ENCODE data around the gene CCNDBP1. TPM values are rescaled to one million over a fixed set of nuclear protein-coding genes. Genes with fewer than 3 reads are reported as not detected.

CCNDBP1 gene
- polyA plus RNA-seq, 2 of the 4 experiments (the other 2 are of a cell fraction): 24.3 to 44.8 TPM

DNA sequence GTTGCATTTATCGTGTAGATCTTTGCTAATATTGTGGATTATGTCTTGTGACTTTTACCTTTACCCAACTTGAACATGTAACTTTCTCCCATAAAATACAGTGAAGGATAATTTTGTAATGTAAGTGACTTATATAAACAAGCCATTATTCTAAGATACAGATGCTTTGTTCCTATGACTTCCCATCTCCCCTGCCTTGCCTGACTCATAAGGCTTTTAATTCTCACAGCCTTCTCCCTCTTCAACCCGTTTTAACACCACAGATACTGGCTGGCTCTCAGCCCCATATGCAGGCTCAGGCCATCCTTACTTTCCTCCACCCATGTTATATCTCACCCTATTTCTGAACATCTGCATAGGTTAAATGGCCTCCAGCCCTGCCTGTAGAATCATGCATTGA, 4.1 kb downstream of the CCNDBP1 start:
- Histone ChIP-seq H3K4me3 (no peak overlapping the region), H3K4me2 (no peak overlapping the region), H3K27ac (no peak overlapping the region), H3K4me1 (peaks cover 6% of the 10 kb centered on the region; the same call in 2 of the 3 replicates), H3K9me3 (no peaks in the 10 kb centered on the region)
- no peak for FAIRE-seq
- WGBS (ENCODE audit: missing lambda C conversion rate): 78% methylated on average over 2 of the region's 2 CpGs
- ChIA-PET POLR2A (no interaction called here), CTCF (interaction anchor here (1.2 to 1.7 kb wide), 3 partner anchors 16 to 97 kb away, joined by 5 to 19 read pairs (median 10); no protein-coding TSS in a partner anchor)
- TF ChIP-seq RNF2 (IDR thresholded peaks at IDR 0.05; ENCODE audit: borderline replicate concordance, low read depth): no peak
- TF ChIP-seq, protein P1, sequence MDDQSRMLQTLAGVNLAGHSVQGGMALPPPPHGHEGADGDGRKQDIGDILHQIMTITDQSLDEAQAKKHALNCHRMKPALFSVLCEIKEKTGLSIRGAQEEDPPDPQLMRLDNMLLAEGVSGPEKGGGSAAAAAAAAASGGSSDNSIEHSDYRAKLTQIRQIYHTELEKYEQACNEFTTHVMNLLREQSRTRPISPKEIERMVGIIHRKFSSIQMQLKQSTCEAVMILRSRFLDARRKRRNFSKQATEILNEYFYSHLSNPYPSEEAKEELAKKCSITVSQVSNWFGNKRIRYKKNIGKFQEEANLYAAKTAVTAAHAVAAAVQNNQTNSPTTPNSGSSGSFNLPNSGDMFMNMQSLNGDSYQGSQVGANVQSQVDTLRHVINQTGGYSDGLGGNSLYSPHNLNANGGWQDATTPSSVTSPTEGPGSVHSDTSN (IDR thresholded peaks at IDR 0.05): no peak
- no peak for TF ChIP-seq POLR2A (IDR thresholded peaks at IDR 0.05; ENCODE audit: low read length)
- no peak for TF ChIP-seq CBX8 (IDR thresholded peaks at IDR 0.05)
- no peak for TF ChIP-seq CHD2 (IDR thresholded peaks at IDR 0.05; ENCODE audit: low read length, partially characterized antibody)
- no peak for TF ChIP-seq FOXS1 (CRISPR knock-in tag; IDR thresholded peaks at IDR 0.05)
- no peak for DNase-seq (ENCODE audit: low read depth in 1 of 2, low spot score in 1 of 2)
- no peak for ATAC-seq

DNA sequence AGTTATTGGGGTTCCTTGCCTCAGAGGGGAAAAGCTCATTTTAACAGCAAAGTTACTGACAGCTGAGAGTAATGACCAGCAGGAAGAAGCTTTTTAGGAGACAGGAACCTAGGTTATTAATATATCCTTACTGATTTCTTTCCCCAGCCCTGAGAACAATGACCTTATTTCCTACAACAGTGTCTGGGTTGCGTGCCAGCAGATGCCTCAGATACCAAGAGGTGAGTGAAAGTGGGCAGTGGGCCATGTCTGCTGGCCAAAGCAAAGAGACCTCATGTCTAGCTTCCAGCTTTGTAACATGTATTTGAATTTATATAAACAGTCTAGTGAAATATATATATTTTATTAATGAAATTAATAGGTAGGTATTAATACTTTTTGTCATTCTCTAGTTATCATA, 5.0 kb downstream of the CCNDBP1 start:
- no peak overlapping the region for H3K27ac ChIP-seq
- DNase-seq (ENCODE audit: low read depth in 1 of 2, low spot score in 1 of 2) (no peak), ATAC-seq (no peak), FAIRE-seq (no peak)
- ChIA-PET POLR2A (interaction anchor here (1.0 kb wide), 1 partner anchor 14 kb away, joined by 3 read pairs; no protein-coding TSS in a partner anchor), CTCF (interaction anchor here (1.0 to 1.7 kb wide), 3 partner anchors 15 to 96 kb away, joined by 4 to 19 read pairs (median 10); no protein-coding TSS in a partner anchor)
- H3K4me1 ChIP-seq: peaks cover 6% of the 10 kb centered on the region; the same call in 2 of the 3 replicates
- H3K4me3 ChIP-seq: no peak overlapping the region
- H3K4me2 ChIP-seq: no peak overlapping the region
- WGBS (ENCODE audit: missing lambda C conversion rate): 100% methylated on average over 1 of the region's 1 CpG
- TF ChIP-seq MAZ (IDR thresholded peaks at IDR 0.05; ENCODE audit: borderline replicate concordance, low read depth, low read length): no peak
- no peak for TF ChIP-seq NPAS2 (CRISPR knock-in tag; IDR thresholded peaks at IDR 0.05; ENCODE audit: borderline replicate concordance)
- TF ChIP-seq, protein P2, sequence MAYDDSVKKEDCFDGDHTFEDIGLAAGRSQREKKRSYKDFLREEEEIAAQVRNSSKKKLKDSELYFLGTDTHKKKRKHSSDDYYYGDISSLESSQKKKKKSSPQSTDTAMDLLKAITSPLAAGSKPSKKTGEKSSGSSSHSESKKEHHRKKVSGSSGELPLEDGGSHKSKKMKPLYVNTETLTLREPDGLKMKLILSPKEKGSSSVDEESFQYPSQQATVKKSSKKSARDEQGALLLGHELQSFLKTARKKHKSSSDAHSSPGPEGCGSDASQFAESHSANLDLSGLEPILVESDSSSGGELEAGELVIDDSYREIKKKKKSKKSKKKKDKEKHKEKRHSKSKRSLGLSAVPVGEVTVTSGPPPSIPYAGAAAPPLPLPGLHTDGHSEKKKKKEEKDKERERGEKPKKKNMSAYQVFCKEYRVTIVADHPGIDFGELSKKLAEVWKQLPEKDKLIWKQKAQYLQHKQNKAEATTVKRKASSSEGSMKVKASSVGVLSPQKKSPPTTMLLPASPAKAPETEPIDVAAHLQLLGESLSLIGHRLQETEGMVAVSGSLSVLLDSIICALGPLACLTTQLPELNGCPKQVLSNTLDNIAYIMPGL (CRISPR knock-in tag; IDR thresholded peaks at IDR 0.05; ENCODE audit: borderline replicate concordance): no peak
- no peaks in the 10 kb centered on the region for H3K9me3 ChIP-seq

DNA sequence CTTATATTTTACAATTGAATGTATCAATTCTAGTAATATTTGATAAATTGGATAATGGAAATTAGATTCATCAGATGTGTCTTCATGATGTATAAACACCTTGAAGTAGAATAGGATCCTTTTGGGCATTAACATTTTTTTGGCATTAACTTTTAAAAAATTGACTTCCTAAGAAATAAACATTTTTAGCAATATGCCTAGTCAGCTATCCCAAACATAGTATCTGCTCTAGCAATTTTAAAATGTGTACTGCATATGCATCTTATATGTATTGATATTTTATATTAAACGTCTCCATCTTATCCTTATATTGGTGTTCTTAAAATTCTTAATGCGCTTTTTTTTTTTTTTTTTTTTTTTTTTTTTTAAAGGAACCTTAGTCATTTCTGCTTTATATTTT, 8.5 kb downstream of the CCNDBP1 start:
- H3K4me1 ChIP-seq: no peaks in the 10 kb centered on the region
- TF ChIP-seq, protein P3, sequence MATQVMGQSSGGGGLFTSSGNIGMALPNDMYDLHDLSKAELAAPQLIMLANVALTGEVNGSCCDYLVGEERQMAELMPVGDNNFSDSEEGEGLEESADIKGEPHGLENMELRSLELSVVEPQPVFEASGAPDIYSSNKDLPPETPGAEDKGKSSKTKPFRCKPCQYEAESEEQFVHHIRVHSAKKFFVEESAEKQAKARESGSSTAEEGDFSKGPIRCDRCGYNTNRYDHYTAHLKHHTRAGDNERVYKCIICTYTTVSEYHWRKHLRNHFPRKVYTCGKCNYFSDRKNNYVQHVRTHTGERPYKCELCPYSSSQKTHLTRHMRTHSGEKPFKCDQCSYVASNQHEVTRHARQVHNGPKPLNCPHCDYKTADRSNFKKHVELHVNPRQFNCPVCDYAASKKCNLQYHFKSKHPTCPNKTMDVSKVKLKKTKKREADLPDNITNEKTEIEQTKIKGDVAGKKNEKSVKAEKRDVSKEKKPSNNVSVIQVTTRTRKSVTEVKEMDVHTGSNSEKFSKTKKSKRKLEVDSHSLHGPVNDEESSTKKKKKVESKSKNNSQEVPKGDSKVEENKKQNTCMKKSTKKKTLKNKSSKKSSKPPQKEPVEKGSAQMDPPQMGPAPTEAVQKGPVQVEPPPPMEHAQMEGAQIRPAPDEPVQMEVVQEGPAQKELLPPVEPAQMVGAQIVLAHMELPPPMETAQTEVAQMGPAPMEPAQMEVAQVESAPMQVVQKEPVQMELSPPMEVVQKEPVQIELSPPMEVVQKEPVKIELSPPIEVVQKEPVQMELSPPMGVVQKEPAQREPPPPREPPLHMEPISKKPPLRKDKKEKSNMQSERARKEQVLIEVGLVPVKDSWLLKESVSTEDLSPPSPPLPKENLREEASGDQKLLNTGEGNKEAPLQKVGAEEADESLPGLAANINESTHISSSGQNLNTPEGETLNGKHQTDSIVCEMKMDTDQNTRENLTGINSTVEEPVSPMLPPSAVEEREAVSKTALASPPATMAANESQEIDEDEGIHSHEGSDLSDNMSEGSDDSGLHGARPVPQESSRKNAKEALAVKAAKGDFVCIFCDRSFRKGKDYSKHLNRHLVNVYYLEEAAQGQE (IDR thresholded peaks at IDR 0.05): no peak
- TF ChIP-seq HDAC2 (IDR thresholded peaks at IDR 0.05): no peak
- TF ChIP-seq MAFK (IDR thresholded peaks at IDR 0.05; ENCODE audit: partially characterized antibody): no peak
- no peak for TF ChIP-seq CBX8 (IDR thresholded peaks at IDR 0.05)
- TF ChIP-seq, protein P4, sequence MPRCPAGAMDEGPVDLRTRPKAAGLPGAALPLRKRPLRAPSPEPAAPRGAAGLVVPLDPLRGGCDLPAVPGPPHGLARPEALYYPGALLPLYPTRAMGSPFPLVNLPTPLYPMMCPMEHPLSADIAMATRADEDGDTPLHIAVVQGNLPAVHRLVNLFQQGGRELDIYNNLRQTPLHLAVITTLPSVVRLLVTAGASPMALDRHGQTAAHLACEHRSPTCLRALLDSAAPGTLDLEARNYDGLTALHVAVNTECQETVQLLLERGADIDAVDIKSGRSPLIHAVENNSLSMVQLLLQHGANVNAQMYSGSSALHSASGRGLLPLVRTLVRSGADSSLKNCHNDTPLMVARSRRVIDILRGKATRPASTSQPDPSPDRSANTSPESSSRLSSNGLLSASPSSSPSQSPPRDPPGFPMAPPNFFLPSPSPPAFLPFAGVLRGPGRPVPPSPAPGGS (IDR thresholded peaks at IDR 0.05): no peak
- TF ChIP-seq POLR2A (IDR thresholded peaks at IDR 0.05; ENCODE audit: low read length): no peak
- no peak for TF ChIP-seq NPAS2 (CRISPR knock-in tag; IDR thresholded peaks at IDR 0.05; ENCODE audit: borderline replicate concordance)
- TF ChIP-seq ZNF302 (CRISPR knock-in tag; IDR thresholded peaks at IDR 0.05): no peak
- ATAC-seq: no peak
- CTCF ChIA-PET: interaction anchor here (1.2 to 3.6 kb wide), 2 partner anchors 10 to 92 kb away, joined by 6 to 18 read pairs; no protein-coding TSS in a partner anchor
- no peak overlapping the region for H3K27ac ChIP-seq
- no peak overlapping the region for H3K4me3 ChIP-seq
- no peak overlapping the region for H3K4me2 ChIP-seq
- DNase-seq (ENCODE audit: low read depth in 1 of 2, low spot score in 1 of 2): no peak
- POLR2A ChIA-PET: interaction anchor here (0.6 kb wide), 2 partner anchors 47 to 88 kb away, joined by 3 to 4 read pairs; partner anchors contain the start of gene UBR1
- no peak for FAIRE-seq
- H3K9me3 ChIP-seq: no peaks in the 10 kb centered on the region
- 77% methylated on average over 2 of the region's 2 CpGs for WGBS (ENCODE audit: missing lambda C conversion rate)
